GM12878 (cell line): Measurements from ENCODE around the gene PCDH15. TPM values are rescaled to one million over a fixed set of nuclear protein-coding genes. Genes with fewer than 3 reads are reported as not detected.

Source experiments
- ATAC-seq: fragments of 200-7000 bp; cut with Tn5 transposase; 3 replicates; pipeline ENCODE4 v1.9.1; 2020; ENCODE audit warnings: mild to moderate bottlenecking, moderate library complexity
- BruUV-seq: library from RNA; stranded (reverse); fragments of 400-500 nt; replicated peaks from 2 replicates; lab custom pipeline; 2021; lab: Mats Ljungman, UMichigan
- CTCF ChIA-PET: fragments of 300-600 bp; sonication (Branson Sonifier 250); formaldehyde crosslinking; extraction: SDS; loops from one replicate; lab custom pipeline; 2021; ENCODE audit warnings: inconsistent platforms; lab: Yijun Ruan, JAX
- POLR2A ChIA-PET: fragments of 350-600 bp; formaldehyde crosslinking; extraction: SDS; loops from one replicate; lab custom pipeline; 2021; ENCODE audit warnings: inconsistent platforms; lab: Charles Lee
- RAD21 ChIA-PET: fragments of 300-600 bp; sonication (Branson Sonifier 250); formaldehyde crosslinking; loops from one replicate; lab custom pipeline; 2023; ENCODE audit warnings: antibody characterized with exemption; ENCODE audit not compliant: unreplicated experiment; lab: Charles Lee
- SMC1A ChIA-PET: fragments of 300-600 bp; sonication (Branson Sonifier 250); formaldehyde crosslinking; loops from one replicate; lab custom pipeline; 2023; ENCODE audit not compliant: unreplicated experiment, uncharacterized antibody; lab: Charles Lee
- DNase-seq: peaks from one replicate; pipeline ENCODE4 v3.0.0-alpha.2; 2011; ENCODE audit warnings: low read depth, low spot score
- FAIRE-seq: peaks from 3 replicates; lab custom pipeline; 2011; peaks lifted over from hg19 to GRCh38; lab: Jason Lieb, UNC
- H2AFZ ChIP-seq: 2 replicates; pipeline ENCODE4 v1.6.0; 2011; ENCODE audit warnings: low read depth, low read length, control low read depth; ENCODE audit not compliant: control insufficient read depth
- H3K27ac ChIP-seq: 2 replicates; pipeline ENCODE4 v1.5.1; 2011; ENCODE audit warnings: control low read depth; ENCODE audit not compliant: control insufficient read depth, insufficient read depth
- H3K27me3 ChIP-seq, 2 experiments: replicated peaks in 1 of 2; 2 replicates each; pipeline versions ENCODE4 v1.6.0 to v1.6.1; 2011; ENCODE audit warnings: low read length in 1 of 2; ENCODE audit not compliant: control insufficient read depth in 2 of 2, insufficient read depth in 2 of 2
- H3K36me3 ChIP-seq, 2 experiments: 2 replicates each; pipeline ENCODE4 v1.5.1; 2011; ENCODE audit warnings: low read length in 1 of 2; ENCODE audit not compliant: control insufficient read depth in 2 of 2, insufficient read depth in 2 of 2
- H3K4me1 ChIP-seq: 2 replicates; pipeline ENCODE4 v1.6.1; 2011; ENCODE audit warnings: mild to moderate bottlenecking, low read length, moderate library complexity, mixed read lengths; ENCODE audit not compliant: control insufficient read depth, insufficient read depth
- H3K4me2 ChIP-seq: 2 replicates; pipeline ENCODE4 v1.6.0; 2011; ENCODE audit warnings: control low read depth; ENCODE audit not compliant: control insufficient read depth, insufficient read depth
- H3K4me3 ChIP-seq: fragments of 200-600 bp; sonication (generic); 2 replicates; pipeline ENCODE4 v1.5.1; 2016
- H3K79me2 ChIP-seq: 2 replicates; pipeline ENCODE4 v1.6.0; 2011; ENCODE audit warnings: low read length; ENCODE audit not compliant: control insufficient read depth, insufficient read depth
- H3K9ac ChIP-seq: 2 replicates; pipeline ENCODE4 v1.8.0; 2011; ENCODE audit warnings: low read length, control low read depth, mixed read lengths; ENCODE audit not compliant: control insufficient read depth, insufficient read depth
- H3K9me3 ChIP-seq: replicated peaks from 3 replicates; pipeline ENCODE4 v1.5.1; 2011; ENCODE audit warnings: mild to moderate bottlenecking, low read length; ENCODE audit not compliant: control insufficient read depth, insufficient read depth
- H4K20me1 ChIP-seq: 2 replicates; pipeline ENCODE4 v1.6.0; 2011; ENCODE audit not compliant: control insufficient read depth, insufficient read depth
- BCL3 ChIP-seq: IDR thresholded peaks from 2 replicates; pipeline ENCODE4 v1.6.1; 2011; ENCODE audit warnings: borderline replicate concordance, low read depth, mild to moderate bottlenecking, moderate library complexity, low read length; ENCODE audit not compliant: insufficient read depth, poor library complexity, severe bottlenecking
- BHLHE40 ChIP-seq, 2 experiments: fragments of 450-650 bp in 1 of 2; IDR thresholded peaks; 2 replicates each; pipeline ENCODE4 v1.6.1; 2011 to 2017; ENCODE audit warnings: low read depth in 2 of 2, borderline replicate concordance in 1 of 2, improper control_type of control experiment in 1 of 2, low read length in 1 of 2, mild to moderate bottlenecking in 1 of 2
- CEBPB ChIP-seq, 2 experiments: fragments of 150-350 bp in 1 of 2; IDR thresholded peaks; 2 replicates each; pipeline ENCODE4 v1.6.1; 2012 to 2014; ENCODE audit warnings: low read depth in 2 of 2, low read length in 2 of 2, borderline replicate concordance in 1 of 2, inconsistent platforms in 1 of 2
- CEBPZ ChIP-seq: fragments of 150-350 bp; IDR thresholded peaks from 2 replicates; pipeline ENCODE4 v1.6.1; 2016; ENCODE audit warnings: low read depth, low read length
- CHD4 ChIP-seq: fragments of 200-600 bp; sonication (generic); IDR thresholded peaks from 2 replicates; pipeline ENCODE4 v1.6.1; 2016; ENCODE audit warnings: mild to moderate bottlenecking
- EGR1 ChIP-seq, 2 experiments: IDR thresholded peaks; 1 replicate in 1 of 2; 2 replicates in 1 of 2; pipeline ENCODE4 v1.6.1; 2011 to 2012; ENCODE audit warnings: low read depth in 2 of 2, low read length in 2 of 2, borderline replicate concordance in 1 of 2, mild to moderate bottlenecking in 1 of 2, moderate library complexity in 1 of 2
- ESRRA ChIP-seq: IDR thresholded peaks from 2 replicates; pipeline ENCODE4 v1.6.1; 2012; ENCODE audit warnings: mild to moderate bottlenecking, low read length, improper control_type of control experiment
- IKZF1 ChIP-seq: fragments of 450-650 bp; conservative IDR thresholded peaks from 2 replicates; pipeline ENCODE4 v1.6.1; 2017; ENCODE audit warnings: antibody characterized with exemption, mild to moderate bottlenecking
- MLLT1 ChIP-seq: fragments of 450-650 bp; IDR thresholded peaks from 2 replicates; pipeline ENCODE4 v1.6.1; 2016; ENCODE audit warnings: mild to moderate bottlenecking
- PKNOX1 ChIP-seq: fragments of 450-650 bp; IDR thresholded peaks from 2 replicates; pipeline ENCODE4 v1.6.1; 2016; ENCODE audit warnings: mild to moderate bottlenecking
- POLR2AphosphoS5 ChIP-seq: IDR thresholded peaks from 2 replicates; pipeline ENCODE4 v1.6.1; 2011; ENCODE audit warnings: mild to moderate bottlenecking, low read length, inconsistent platforms
- SPI1 ChIP-seq: IDR thresholded peaks from 2 replicates; pipeline ENCODE4 v1.6.1; 2011; ENCODE audit warnings: low read depth, mild to moderate bottlenecking, low read length, moderate library complexity, borderline replicate concordance; ENCODE audit not compliant: insufficient read depth
- TARDBP ChIP-seq: IDR thresholded peaks from 2 replicates; pipeline ENCODE4 v1.6.1; 2016; ENCODE audit warnings: borderline replicate concordance
- TBL1XR1 ChIP-seq: IDR thresholded peaks from 2 replicates; pipeline ENCODE4 v1.6.1; 2012; ENCODE audit warnings: low read depth, low read length, improper control_type of control experiment
- WRNIP1 ChIP-seq: IDR thresholded peaks from 2 replicates; pipeline ENCODE4 v1.6.1; 2011; ENCODE audit warnings: low read depth, low read length, improper control_type of control experiment, borderline replicate concordance
- ZNF217 ChIP-seq: fragments of 450-650 bp; IDR thresholded peaks from 2 replicates; pipeline ENCODE4 v1.6.1; 2017; ENCODE audit warnings: antibody characterized with exemption, mild to moderate bottlenecking
- WGBS: methylation state at CpG from one replicate; pipeline ENCODE4 v1.1.6; 2016; ENCODE audit warnings: low lambda C conversion rate; ENCODE audit not compliant: insufficient replicate concordance, insufficient coverage; ENCODE audit errors: missing lambda C conversion rate; 5-methylcytosine and 5-hydroxymethylcytosine counted together
- in situ Hi-C: fragments of 300-500 bp; cut with MboI; formaldehyde crosslinking; loops from 9 replicates; pipeline ENCODE4 v1.14.3; 2018; ENCODE audit warnings: mixed read lengths
- intact Hi-C: fragments of 100-400 bp; cut with micrococcal nuclease; formaldehyde crosslinking; loops from one replicate; pipeline ENCODE4 v1.14.2; 2022; ENCODE audit not compliant: unreplicated experiment
- polyA plus RNA-seq, 11 experiments: library from polyadenylated mRNA; depleted of rRNA in 4 of 11; unstranded in 6 of 11; stranded (reverse) in 5 of 11; fragments of >200 nt; fragmentation: Nextera tagmentation in 4 of 11; fragmentation: Illumina TruSeq in 1 of 11; extraction: Ambion mirVana in 4 of 11; extraction: Trizol in 1 of 11; gene quantifications; 1 replicate in 1 of 11; 2 replicates in 10 of 11; pipeline versions ENCODE4 v1.2.1 to v1.2.3, GENCODE V29; 2011 to 2016; ENCODE audit warnings: inconsistent platforms in 2 of 11, missing spikeins in 2 of 11, low read depth in 1 of 11
- total RNA-seq, 4 experiments: library from RNA; depleted of rRNA in 3 of 4; stranded (reverse); fragments of >200 nt in 3 of 4; fragmentation: Illumina TruSeq in 1 of 4; extraction: Trizol in 1 of 4; gene quantifications; 2 replicates each; pipeline versions ENCODE4 v1.2.1 to v1.2.3, GENCODE V29; 2013 to 2021

Gene PCDH15
- total and polyA plus RNA-seq, 10 of the 15 experiments (the other 5 are each of a cell fraction or from before 2014, with no cell fraction given) = 0.03 to 0.52 (median 0.07) TPM; not detected in 6

GRCh38 chr10:54284526-54285193 lies 516.4 kb downstream of the PCDH15 start:
- H3K4me3 ChIP-seq = no peak overlapping the region
- H3K9me3 ChIP-seq = no peaks in the 10 kb centered on the region
- no peaks in the 10 kb centered on the region for H3K4me1 ChIP-seq
- intact Hi-C loops = no loop called here
- POLR2A ChIA-PET = no interaction called here
- SMC1A ChIA-PET = interaction anchor here (0.7 kb wide), 1 partner anchor 151 kb away, joined by 3 read pairs; no protein-coding TSS in a partner anchor
- 3% methylated on average over 2 of the region's 2 CpGs for WGBS
- H3K4me2 ChIP-seq = no peak overlapping the region
- H3K27me3 ChIP-seq = no peaks in the 10 kb centered on the region
- CTCF ChIA-PET = interaction anchor here (0.7 kb wide), 1 partner anchor 472 kb away, joined by 3 read pairs; no protein-coding TSS in a partner anchor
- H3K79me2 ChIP-seq = no peaks in the 10 kb centered on the region
- in situ Hi-C loops = no loop called here
- no peak overlapping the region for H2AFZ ChIP-seq
- H4K20me1 ChIP-seq = no peaks in the 10 kb centered on the region
- RAD21 ChIA-PET = interaction anchor here (1.1 kb wide), 1 partner anchor 153 kb away, joined by 5 read pairs; no protein-coding TSS in a partner anchor
- FAIRE-seq = no peak
- no peak overlapping the region for H3K27ac ChIP-seq
- no peaks in the 10 kb centered on the region for H3K36me3 ChIP-seq
- DNase-seq = no peak
- BruUV-seq = no TSS peak
- 0 out of 3 replicates have a peak, but pooled peaks have one; percentile 21 for ATAC-seq
- no peak overlapping the region for H3K9ac ChIP-seq
- TF ChIP-seq IKZF1 = no peak
- TF ChIP-seq CEBPZ = no peak
- no peak for TF ChIP-seq CHD4
- no peak for TF ChIP-seq TBL1XR1
- TF ChIP-seq CEBPB (IDR thresholded peaks at IDR 0.05; ENCODE audit: borderline replicate concordance in 1 of 2, low read depth in 2 of 2, low read length in 2 of 2) = no peak
- TF ChIP-seq ZNF217 = no peak
- TF ChIP-seq PKNOX1 = no peak
- no peak for TF ChIP-seq EGR1 (IDR thresholded peaks at IDR 0.05; ENCODE audit: borderline replicate concordance in 1 of 2, low read depth in 2 of 2, low read length in 2 of 2)
- TF ChIP-seq ESRRA = no peak
- no peak for TF ChIP-seq TARDBP
- TF ChIP-seq MLLT1 = no peak
- TF ChIP-seq POLR2AphosphoS5 = no peak
- no peak for TF ChIP-seq SPI1
- TF ChIP-seq WRNIP1 = no peak
- no peak for TF ChIP-seq BCL3
- no peak for TF ChIP-seq BHLHE40 (IDR thresholded peaks at IDR 0.05; ENCODE audit: borderline replicate concordance in 1 of 2, low read depth in 2 of 2, low read length in 1 of 2)
